ENCODE data around the gene LRRC4B. TPM values are rescaled to one million over a fixed set of nuclear protein-coding genes. Genes with fewer than 3 reads are reported as not detected.

The LRRC4B gene
- total and polyA plus RNA-seq, 2 experiments from 2014 or later = 5.8 to 56.4 TPM

GRCh38 chr19:50546527-50547221 is 21.6 kb downstream of the LRRC4B start:
- no peak overlapping the region for H3K27ac ChIP-seq
- no peak for TF ChIP-seq CTCF (IDR thresholded peaks at IDR 0.05; ENCODE audit: low read depth, low read length)
- H3K27me3 ChIP-seq = no peaks in the 10 kb centered on the region
- no peak overlapping the region for H3K4me3 ChIP-seq
- no peaks in the 10 kb centered on the region for H3K9me3 ChIP-seq (ENCODE audit: low read depth)
- DNase-seq (ENCODE audit: low read depth in 1 of 2, low spot score in 1 of 2) = no peak
- no peaks in the 10 kb centered on the region for H3K36me3 ChIP-seq
- H3K4me1 ChIP-seq (ENCODE audit: low read depth) = peaks cover 17% of the 10 kb centered on the region

- Histone ChIP-seq H3K4me3 (no peak overlapping the region), H3K27ac (no peak overlapping the region), H3K36me3 (no peaks in the 10 kb centered on the region), H3K9me3 (ENCODE audit: low read depth) (no peaks in the 10 kb centered on the region), H3K27me3 (no peaks in the 10 kb centered on the region), H3K4me1 (ENCODE audit: low read depth) (peaks cover 11% of the 10 kb centered on the region)
- no peak for TF ChIP-seq CTCF (IDR thresholded peaks at IDR 0.05; ENCODE audit: low read depth, low read length)
- DNase-seq (ENCODE audit: low read depth in 1 of 2, low spot score in 1 of 2) = no peak
Measured at GRCh38 chr19:50542943-50543342, 25.3 kb downstream of the LRRC4B start.

GRCh38 chr19:50537769-50538230 is 30.4 kb downstream of the LRRC4B start:
- no peaks in the 10 kb centered on the region for H3K36me3 ChIP-seq
- H3K4me3 ChIP-seq = no peak overlapping the region
- H3K27me3 ChIP-seq = no peaks in the 10 kb centered on the region
- no peak overlapping the region for H3K27ac ChIP-seq
- H3K4me1 ChIP-seq (ENCODE audit: low read depth) = no peaks in the 10 kb centered on the region
- peak; percentile 90 to 95 for DNase-seq (ENCODE audit: low read depth in 1 of 2, low spot score in 1 of 2)
- H3K9me3 ChIP-seq (ENCODE audit: low read depth) = no peaks in the 10 kb centered on the region
- peak; percentile 97 for TF ChIP-seq CTCF (IDR thresholded peaks at IDR 0.05; ENCODE audit: low read depth, low read length)

- Histone ChIP-seq H3K36me3 (no peaks in the 10 kb centered on the region), H3K4me3 (no peak overlapping the region), H3K27me3 (no peaks in the 10 kb centered on the region), H3K9me3 (ENCODE audit: low read depth) (no peaks in the 10 kb centered on the region), H3K4me1 (ENCODE audit: low read depth) (no peaks in the 10 kb centered on the region), H3K27ac (no peak overlapping the region)
- DNase-seq (ENCODE audit: low read depth in 1 of 2, low spot score in 1 of 2) = no peak
- no peak for TF ChIP-seq CTCF (IDR thresholded peaks at IDR 0.05; ENCODE audit: low read depth, low read length)
Measured at GRCh38 chr19:50537306-50537685, 30.9 kb downstream of the LRRC4B start.

GRCh38 chr19:50536662-50537305 is 31.5 kb downstream of the LRRC4B start:
- no peaks in the 10 kb centered on the region for H3K36me3 ChIP-seq
- no peak for TF ChIP-seq CTCF (IDR thresholded peaks at IDR 0.05; ENCODE audit: low read depth, low read length)
- H3K4me1 ChIP-seq (ENCODE audit: low read depth) = no peaks in the 10 kb centered on the region
- no peak for DNase-seq (ENCODE audit: low read depth in 1 of 2, low spot score in 1 of 2)
- no peak overlapping the region for H3K27ac ChIP-seq
- no peaks in the 10 kb centered on the region for H3K9me3 ChIP-seq (ENCODE audit: low read depth)
- no peak overlapping the region for H3K4me3 ChIP-seq
- H3K27me3 ChIP-seq = no peaks in the 10 kb centered on the region

All from cardiac muscle cell (in vitro differentiated cells and primary cell).